Nephron progenitor cell (in vitro differentiated cells): ENCODE data around the gene ALPL.
A peak's percentile ranks its signal among the peaks of the same experiment; 100 is the strongest.

Source experiments
- DNase-seq: peaks from one replicate; pipeline ENCODE4 v3.0.0; 2021
- H3K27ac Mint-ChIP-seq: 2 replicates; pipeline ENCODE4 v1.8.0; 2021; ENCODE audit warnings: mild to moderate bottlenecking, moderate library complexity, mixed read lengths
- H3K27me3 Mint-ChIP-seq: 2 replicates; pipeline ENCODE4 v1.8.0; 2021; ENCODE audit warnings: mild to moderate bottlenecking, low read depth, mixed read lengths; ENCODE audit not compliant: poor library complexity
- H3K36me3 Mint-ChIP-seq: 2 replicates; pipeline ENCODE4 v1.8.0; 2021; ENCODE audit warnings: low read depth, mixed read lengths
- H3K4me1 Mint-ChIP-seq: 2 replicates; pipeline ENCODE4 v1.8.0; 2021; ENCODE audit warnings: mixed read lengths
- H3K4me3 Mint-ChIP-seq: 2 replicates; pipeline ENCODE4 v1.8.0; 2021; ENCODE audit warnings: mild to moderate bottlenecking, moderate library complexity, mixed read lengths
- H3K9me3 Mint-ChIP-seq: 2 replicates; pipeline ENCODE4 v1.8.0; 2021; ENCODE audit warnings: mild to moderate bottlenecking, moderate library complexity, mixed read lengths
- TF ChIP-seq, protein P1 (sequence below): fragments of 200-600 bp; sonication (generic); IDR thresholded peaks from 2 replicates; pipeline ENCODE4 v1.5.0; 2021; ENCODE audit warnings: antibody characterized with exemption

ALPL gene

DNA sequence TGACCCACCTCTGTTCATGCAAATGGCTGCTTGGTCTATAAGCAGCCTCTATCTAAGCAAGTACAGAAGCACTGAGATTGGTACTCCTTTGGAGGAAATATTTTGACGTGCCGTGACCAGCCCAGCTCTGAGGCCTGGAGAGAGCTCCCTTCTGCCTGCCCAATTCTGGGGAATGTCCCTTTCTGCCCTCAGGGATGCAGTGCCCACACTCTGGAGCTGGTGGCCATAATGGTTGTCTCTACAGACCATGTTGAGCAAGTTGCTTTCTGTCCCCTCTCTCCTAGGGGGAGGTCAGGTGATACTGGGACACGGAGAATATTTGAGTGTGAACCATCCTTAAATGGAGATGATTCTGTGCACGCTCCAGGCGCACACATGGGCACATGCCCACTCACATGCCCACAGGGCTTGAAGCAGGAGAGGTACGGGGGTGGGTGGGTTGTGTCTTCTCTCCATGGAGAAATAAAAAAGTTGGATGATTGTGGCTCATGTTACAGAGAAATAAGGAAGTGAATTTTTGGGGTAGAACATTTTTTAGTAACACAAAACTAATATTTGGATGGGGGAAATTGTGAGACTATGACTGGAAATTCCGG lies 13.9 kb upstream of the ALPL start:
- Mint-ChIP-seq H3K36me3 (no peaks in the 10 kb centered on the region), H3K4me1 (peaks cover 11% of the 10 kb centered on the region), H3K27ac (no peak overlapping the region), H3K9me3 (peaks cover 4% of the 10 kb centered on the region), H3K4me3 (no peak overlapping the region), H3K27me3 (peaks cover 27% of the 10 kb centered on the region)
- no peak for DNase-seq
- TF ChIP-seq, protein P1, sequence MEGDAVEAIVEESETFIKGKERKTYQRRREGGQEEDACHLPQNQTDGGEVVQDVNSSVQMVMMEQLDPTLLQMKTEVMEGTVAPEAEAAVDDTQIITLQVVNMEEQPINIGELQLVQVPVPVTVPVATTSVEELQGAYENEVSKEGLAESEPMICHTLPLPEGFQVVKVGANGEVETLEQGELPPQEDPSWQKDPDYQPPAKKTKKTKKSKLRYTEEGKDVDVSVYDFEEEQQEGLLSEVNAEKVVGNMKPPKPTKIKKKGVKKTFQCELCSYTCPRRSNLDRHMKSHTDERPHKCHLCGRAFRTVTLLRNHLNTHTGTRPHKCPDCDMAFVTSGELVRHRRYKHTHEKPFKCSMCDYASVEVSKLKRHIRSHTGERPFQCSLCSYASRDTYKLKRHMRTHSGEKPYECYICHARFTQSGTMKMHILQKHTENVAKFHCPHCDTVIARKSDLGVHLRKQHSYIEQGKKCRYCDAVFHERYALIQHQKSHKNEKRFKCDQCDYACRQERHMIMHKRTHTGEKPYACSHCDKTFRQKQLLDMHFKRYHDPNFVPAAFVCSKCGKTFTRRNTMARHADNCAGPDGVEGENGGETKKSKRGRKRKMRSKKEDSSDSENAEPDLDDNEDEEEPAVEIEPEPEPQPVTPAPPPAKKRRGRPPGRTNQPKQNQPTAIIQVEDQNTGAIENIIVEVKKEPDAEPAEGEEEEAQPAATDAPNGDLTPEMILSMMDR: no peak

DNA sequence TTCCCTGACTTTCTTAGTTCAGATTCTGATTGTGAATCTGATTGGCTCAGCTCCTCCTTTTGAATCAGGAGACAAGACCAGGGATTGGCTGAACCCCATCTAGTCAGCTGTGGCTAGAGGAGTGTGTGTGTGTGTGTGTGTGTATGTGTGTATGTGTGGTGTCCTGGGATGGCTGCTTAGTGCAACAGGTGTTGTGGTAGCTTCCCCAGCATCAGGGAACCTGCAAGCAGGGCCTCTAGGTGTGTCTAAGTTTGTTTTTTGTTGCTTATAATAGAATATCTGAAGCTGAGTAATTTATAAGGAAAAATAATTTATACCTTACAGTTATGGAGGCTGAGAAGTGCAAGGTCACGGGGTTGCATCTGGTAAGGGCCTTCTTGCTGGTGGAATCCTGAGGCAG lies 13.2 kb upstream of the ALPL start:
- no peak overlapping the region for H3K27ac Mint-ChIP-seq
- H3K36me3 Mint-ChIP-seq: no peaks in the 10 kb centered on the region
- TF ChIP-seq, protein P1: no peak
- DNase-seq: no peak
- peaks cover 27% of the 10 kb centered on the region for H3K27me3 Mint-ChIP-seq
- H3K4me1 Mint-ChIP-seq: peaks cover 11% of the 10 kb centered on the region
- no peak overlapping the region for H3K4me3 Mint-ChIP-seq
- no peaks in the 10 kb centered on the region for H3K9me3 Mint-ChIP-seq

DNA sequence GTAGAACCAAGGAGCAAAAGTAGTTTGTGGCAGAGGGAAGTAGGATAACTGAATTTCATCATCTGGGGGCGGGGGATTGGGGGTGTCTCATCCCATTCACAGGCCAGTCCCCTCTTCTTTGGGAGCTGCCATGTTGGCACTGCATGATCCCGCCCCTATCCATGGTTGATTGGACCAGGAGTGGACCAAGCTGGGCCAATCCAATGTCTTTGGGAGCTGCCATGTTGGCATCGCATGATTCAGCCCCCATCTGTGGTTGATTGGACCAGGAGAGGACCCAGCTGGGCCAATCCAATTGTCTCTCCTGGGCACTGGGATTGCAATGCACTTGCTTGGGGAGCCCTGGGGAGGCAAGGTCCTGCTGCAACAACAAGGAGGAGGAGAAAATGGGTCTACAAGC lies 12.3 kb upstream of the ALPL start:
- Mint-ChIP-seq H3K27me3 (peaks cover 26% of the 10 kb centered on the region), H3K4me3 (no peak overlapping the region), H3K36me3 (no peaks in the 10 kb centered on the region), H3K4me1 (peaks cover 11% of the 10 kb centered on the region), H3K9me3 (no peaks in the 10 kb centered on the region), H3K27ac (no peak overlapping the region)
- DNase-seq: no peak
- TF ChIP-seq, protein P1: no peak

DNA sequence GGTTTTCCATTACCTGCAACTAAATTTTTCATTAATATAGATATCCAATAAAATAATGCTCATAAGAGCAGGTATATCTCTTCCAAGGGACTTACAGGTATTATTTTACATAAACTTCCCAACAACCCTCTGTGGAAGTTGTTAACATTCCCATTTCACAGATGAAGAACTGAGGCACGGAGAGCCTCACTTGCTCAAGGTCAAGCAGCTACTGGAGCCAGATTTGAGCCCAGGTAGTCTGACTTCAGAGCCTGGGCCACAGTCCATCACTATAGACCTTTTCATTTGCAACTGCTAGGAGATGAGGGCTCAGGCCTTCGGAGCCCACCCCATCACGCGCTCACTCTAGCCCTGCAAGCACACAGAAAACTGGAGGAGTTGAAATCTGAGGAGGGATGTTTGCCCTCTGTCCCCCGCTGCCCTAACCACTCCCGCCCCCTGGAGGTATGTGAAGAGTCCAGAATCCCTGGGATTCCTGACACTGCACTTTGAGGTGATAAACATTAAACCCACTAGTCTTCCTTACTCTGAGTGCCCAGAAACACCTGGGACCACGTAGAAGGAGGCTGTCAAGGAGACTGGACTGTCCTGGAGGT lies 11.7 kb upstream of the ALPL start:
- Mint-ChIP-seq H3K27ac (peak overlapping the region; percentile 59), H3K4me3 (no peak overlapping the region), H3K9me3 (no peaks in the 10 kb centered on the region), H3K4me1 (peaks cover 11% of the 10 kb centered on the region), H3K36me3 (no peaks in the 10 kb centered on the region), H3K27me3 (peaks cover 25% of the 10 kb centered on the region)
- DNase-seq: peak; percentile 63
- TF ChIP-seq, protein P1: peak; percentile 28

DNA sequence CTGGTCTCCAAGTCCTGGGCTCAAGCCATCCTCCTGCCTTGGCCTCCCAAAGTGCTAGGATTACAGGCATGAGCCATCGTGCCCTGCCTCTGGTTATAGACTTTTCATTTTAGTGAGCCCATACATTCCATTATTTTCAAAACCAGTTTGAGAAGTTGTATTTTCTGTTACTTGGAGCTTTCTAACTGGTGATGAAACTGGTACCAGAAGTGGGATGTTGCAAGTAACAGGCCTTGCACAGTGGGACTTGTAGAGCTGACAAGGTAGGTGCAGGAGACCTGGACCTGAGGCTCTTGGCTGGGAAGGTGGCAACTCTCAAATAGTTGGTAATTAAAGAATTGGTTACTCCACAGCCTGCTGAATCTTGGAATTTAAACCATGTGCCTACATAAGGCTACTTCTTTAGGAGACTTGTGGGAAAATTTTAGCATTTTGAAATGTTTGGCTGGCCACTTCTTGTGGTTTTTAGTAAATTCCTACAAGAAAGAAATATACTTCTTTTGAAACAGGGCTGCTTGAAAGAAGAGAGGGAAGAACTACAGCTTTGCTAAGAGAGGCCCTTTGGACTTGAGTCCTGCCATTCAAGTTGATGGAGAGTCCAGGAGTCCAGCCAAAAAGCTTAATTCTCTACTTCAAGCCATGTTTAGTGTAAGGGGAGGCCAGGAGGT lies 9.8 kb upstream of the ALPL start:
- TF ChIP-seq, protein P1: no peak
- Mint-ChIP-seq H3K27me3 (peaks cover 16% of the 10 kb centered on the region), H3K36me3 (no peaks in the 10 kb centered on the region), H3K9me3 (no peaks in the 10 kb centered on the region), H3K4me1 (peaks cover 11% of the 10 kb centered on the region), H3K4me3 (no peak overlapping the region), H3K27ac (no peak overlapping the region)
- no peak for DNase-seq
